Stomach (tissue), 9 donors: Measurements from ENCODE around the gene CARMIL1. TPM values are rescaled to one million over a fixed set of nuclear protein-coding genes. Genes with fewer than 3 reads are reported as not detected.
A peak's percentile ranks its signal among the peaks of the same experiment; 100 is the strongest.

Source experiments
- DNase-seq, 2 donors: peaks; one replicate each; pipeline versions ENCODE4 v3.0.0 to v3.0.0-alpha.2; 2013 to 2019
- H3K27ac ChIP-seq, 5 donors: fragments of 200-600 bp in 4 of 5; sonication (generic) in 4 of 5; one replicate each; pipeline ENCODE4 v1.5.1; 2013 to 2019; ENCODE audit warnings: mild to moderate bottlenecking in 1 of 5, moderate library complexity in 1 of 5
- H3K27me3 ChIP-seq, 3 donors: fragments of 200-600 bp; sonication (generic); one replicate each; pipeline ENCODE4 v1.5.1; 2017 to 2019; ENCODE audit warnings: mixed run types in 1 of 3
- H3K36me3 ChIP-seq, 4 donors: fragments of 200-600 bp; sonication (generic); 1 replicate in 3 of 4; 2 replicates in 1 of 4; pipeline ENCODE4 v1.5.1; 2016 to 2019
- H3K4me1 ChIP-seq, 4 donors: fragments of 200-600 bp; sonication (generic); one replicate each; pipeline ENCODE4 v1.5.1; 2016 to 2019
- H3K4me3 ChIP-seq, 4 donors: fragments of 200-600 bp; sonication (generic) in 3 of 4; one replicate each; pipeline ENCODE4 v1.5.1; 2016 to 2019; ENCODE audit warnings: mild to moderate bottlenecking in 1 of 4
- H3K9me3 ChIP-seq, 4 donors: fragments of 200-600 bp; sonication (generic); one replicate each; pipeline ENCODE4 v1.5.1; 2016 to 2019
- EP300 ChIP-seq: sonication (generic); formaldehyde crosslinking; IDR thresholded peaks from one replicate; pipeline ENCODE4 v1.6.1; 2017; ENCODE audit warnings: antibody characterized with exemption
- POLR2A ChIP-seq, 4 donors: fragments of 450-650 bp; IDR thresholded peaks; one replicate each; pipeline ENCODE4 v1.6.1; 2016; ENCODE audit warnings: antibody characterized with exemption in 4 of 4, control low read depth in 2 of 4, mild to moderate bottlenecking in 1 of 4, moderate library complexity in 1 of 4
- POLR2AphosphoS5 ChIP-seq, 3 donors: sonication (generic); formaldehyde crosslinking; IDR thresholded peaks; one replicate each; pipeline ENCODE4 v1.6.1; 2016; ENCODE audit warnings: antibody characterized with exemption in 3 of 3
- WGBS, 5 donors: extraction: QIAGEN DNeasy Blood & Tissue Kit in 3 of 5; methylation state at CpG; one replicate each; pipeline versions ENCODE4 v1.1.5 to v1.1.7; 2013 to 2018; 5-methylcytosine and 5-hydroxymethylcytosine counted together
- intact Hi-C: fragments of 100-400 bp; cut with DNase I; formaldehyde crosslinking; loops from one replicate; pipeline ENCODE4 v1.15.1; 2023; ENCODE audit warnings: low total_unique reads
- polyA plus RNA-seq, 3 donors: library from polyadenylated mRNA; stranded (reverse); fragments of 200-250 nt; gene quantifications; one replicate each; pipeline ENCODE4 v1.2.3, GENCODE V29; 2013
- total RNA-seq, 5 donors: library from RNA; depleted of rRNA; stranded (reverse); fragments of >200 nt; gene quantifications; one replicate each; pipeline versions ENCODE4 v1.1.0 to v1.2.3, GENCODE V29; 2014 to 2016
- TF ChIP-seq, protein P1 (sequence below), 7 experiments: fragments of 450-650 bp in 4 of 7; fragments of 200-600 bp in 3 of 7; sonication (generic) in 3 of 7; IDR thresholded peaks; one replicate each; pipeline ENCODE4 v1.5.1; 2016 to 2019; ENCODE audit warnings: antibody characterized with exemption in 7 of 7, control low read depth in 2 of 7, mild to moderate bottlenecking in 1 of 7
- donor health status: healthy with polysubstance abuse.
- donor health status: Bipolar disorder and iron deficiency.
- donor health status: healthy.

CARMIL1 gene
- total and polyA plus RNA-seq, 8 donors, result 10.5 to 42.7 (median 14.9) TPM

DNA sequence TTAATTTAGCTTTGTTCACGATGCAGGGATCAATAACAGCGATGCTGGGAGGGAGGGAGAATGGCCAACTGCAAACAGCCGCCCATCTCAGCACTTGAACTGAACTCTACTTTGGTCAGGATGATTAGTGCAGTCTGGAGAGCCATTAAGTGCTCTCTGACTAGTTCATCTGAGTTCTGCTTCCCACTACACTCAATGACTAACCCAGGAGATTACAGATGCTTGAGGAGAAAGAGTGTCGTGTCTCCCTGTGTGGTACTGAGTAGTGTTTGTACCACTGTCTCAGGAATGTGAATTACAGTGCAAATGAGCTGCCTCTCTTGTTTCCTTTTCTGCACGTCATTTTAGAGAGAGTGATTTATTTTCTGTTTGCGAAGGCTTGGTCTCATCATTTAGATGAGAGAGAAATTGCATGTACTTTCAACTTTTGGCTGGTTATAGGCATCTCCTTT, 23.5 kb downstream of the CARMIL1 start:
- no peaks in the 10 kb centered on the region for H3K9me3 ChIP-seq
- 35 to 48% (median 39%) methylated on average over 6 of the region's 6 CpGs for WGBS, 5 donors
- no peak for DNase-seq
- TF ChIP-seq, protein P1, sequence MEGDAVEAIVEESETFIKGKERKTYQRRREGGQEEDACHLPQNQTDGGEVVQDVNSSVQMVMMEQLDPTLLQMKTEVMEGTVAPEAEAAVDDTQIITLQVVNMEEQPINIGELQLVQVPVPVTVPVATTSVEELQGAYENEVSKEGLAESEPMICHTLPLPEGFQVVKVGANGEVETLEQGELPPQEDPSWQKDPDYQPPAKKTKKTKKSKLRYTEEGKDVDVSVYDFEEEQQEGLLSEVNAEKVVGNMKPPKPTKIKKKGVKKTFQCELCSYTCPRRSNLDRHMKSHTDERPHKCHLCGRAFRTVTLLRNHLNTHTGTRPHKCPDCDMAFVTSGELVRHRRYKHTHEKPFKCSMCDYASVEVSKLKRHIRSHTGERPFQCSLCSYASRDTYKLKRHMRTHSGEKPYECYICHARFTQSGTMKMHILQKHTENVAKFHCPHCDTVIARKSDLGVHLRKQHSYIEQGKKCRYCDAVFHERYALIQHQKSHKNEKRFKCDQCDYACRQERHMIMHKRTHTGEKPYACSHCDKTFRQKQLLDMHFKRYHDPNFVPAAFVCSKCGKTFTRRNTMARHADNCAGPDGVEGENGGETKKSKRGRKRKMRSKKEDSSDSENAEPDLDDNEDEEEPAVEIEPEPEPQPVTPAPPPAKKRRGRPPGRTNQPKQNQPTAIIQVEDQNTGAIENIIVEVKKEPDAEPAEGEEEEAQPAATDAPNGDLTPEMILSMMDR (IDR thresholded peaks at IDR 0.05), result no peak
- peak in 1 of 3 donors; percentile 3 for TF ChIP-seq POLR2AphosphoS5 (IDR thresholded peaks at IDR 0.05)
- no peak for TF ChIP-seq POLR2A (IDR thresholded peaks at IDR 0.05)
- H3K36me3 ChIP-seq, result no peaks in the 10 kb centered on the region
- peak overlapping the region in 3 of 5 donors; percentile 3 to 54 (median 54) for H3K27ac ChIP-seq
- H3K4me1 ChIP-seq, result peaks cover 17 to 60% (median 31%) of the 10 kb centered on the region in 4 donors
- intact Hi-C loops, result no loop called here
- no peak overlapping the region for H3K4me3 ChIP-seq
- H3K27me3 ChIP-seq, result no peaks in the 10 kb centered on the region

DNA sequence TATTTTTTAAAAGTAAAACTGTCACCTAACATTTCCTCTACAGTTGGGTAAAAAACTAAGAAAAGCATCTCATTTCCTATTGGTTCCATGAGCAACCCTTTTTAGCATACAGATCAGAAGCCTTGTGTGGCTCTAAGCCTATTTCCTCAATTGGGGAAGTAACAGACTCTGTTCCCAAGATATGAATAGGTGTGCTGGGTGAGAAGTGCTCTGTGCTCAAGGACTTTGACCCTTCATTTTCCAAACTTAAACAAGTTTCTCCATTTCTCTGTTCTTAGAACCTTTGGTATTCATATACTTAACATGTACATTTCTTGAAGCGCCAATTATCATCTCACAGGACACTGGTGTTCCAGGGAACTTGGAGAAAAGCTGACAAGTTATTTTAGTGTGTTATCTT, 24.1 kb downstream of the CARMIL1 start:
- no peaks in the 10 kb centered on the region for H3K27me3 ChIP-seq
- no peak overlapping the region for H3K4me3 ChIP-seq
- no peaks in the 10 kb centered on the region for H3K9me3 ChIP-seq
- intact Hi-C loops, result no loop called here
- H3K36me3 ChIP-seq, result no peaks in the 10 kb centered on the region
- H3K27ac ChIP-seq, result peak overlapping the region in 3 of 5 donors; percentile 3 to 54 (median 54)
- H3K4me1 ChIP-seq, result peaks cover 17 to 61% (median 31%) of the 10 kb centered on the region in 4 donors
- DNase-seq, result no peak
- no peak for TF ChIP-seq POLR2A (IDR thresholded peaks at IDR 0.05)
- TF ChIP-seq, protein P1 (IDR thresholded peaks at IDR 0.05), result no peak
- no peak for TF ChIP-seq POLR2AphosphoS5 (IDR thresholded peaks at IDR 0.05)
- no peak for TF ChIP-seq EP300
- 45 to 75% (median 56%) methylated on average over 1 of the region's 1 CpG for WGBS, 5 donors

GRCh38 chr6:25306379-25306778, 27.2 kb downstream of the CARMIL1 start:
- 92 to 100% (median 97%) methylated on average over 2 of the region's 2 CpGs for WGBS, 5 donors
- peaks cover 12 to 57% (median 26%) of the 10 kb centered on the region in 4 donors for H3K4me1 ChIP-seq
- H3K9me3 ChIP-seq, result no peaks in the 10 kb centered on the region
- TF ChIP-seq POLR2A (IDR thresholded peaks at IDR 0.05) (no peak), POLR2AphosphoS5 (IDR thresholded peaks at IDR 0.05) (no peak), EP300 (no peak)
- TF ChIP-seq, protein P1 (IDR thresholded peaks at IDR 0.05), result no peak
- H3K27ac ChIP-seq, result no peak overlapping the region
- no peak for DNase-seq
- no peaks in the 10 kb centered on the region for H3K27me3 ChIP-seq
- intact Hi-C loops, result no loop called here
- H3K36me3 ChIP-seq, result no peaks in the 10 kb centered on the region
- no peak overlapping the region for H3K4me3 ChIP-seq

DNA sequence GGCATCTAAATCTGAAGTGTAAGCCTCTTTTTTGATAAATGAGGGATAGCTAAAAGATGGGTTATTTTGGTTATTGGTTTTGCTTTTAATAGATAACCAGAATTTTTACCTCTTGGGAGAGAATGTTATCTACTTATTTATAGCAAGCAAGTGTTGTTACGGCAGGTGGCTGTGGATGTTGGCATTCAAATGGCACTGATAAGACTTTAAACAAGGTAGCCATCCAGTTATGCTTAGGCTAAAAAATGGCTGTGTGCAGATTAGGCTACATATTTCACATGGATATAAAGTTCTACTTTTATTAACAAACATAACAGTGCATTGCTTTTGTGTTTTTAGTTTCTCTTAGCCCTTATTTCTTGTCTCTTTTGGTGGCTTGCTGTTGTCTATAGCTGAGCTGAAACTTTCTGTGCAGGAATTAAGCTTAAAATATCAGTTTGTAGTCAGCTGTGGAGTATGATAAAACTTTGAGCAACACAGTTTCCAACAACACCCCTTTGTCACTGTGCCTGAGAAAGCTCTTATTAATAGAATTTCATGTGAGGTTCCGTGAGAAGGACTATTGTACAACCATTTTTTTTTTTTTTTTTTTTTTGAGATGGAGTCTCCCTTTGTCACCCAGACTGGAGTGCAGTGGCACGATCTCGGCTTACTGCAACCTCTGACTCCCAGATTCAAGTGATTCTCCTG, 28.8 kb downstream of the CARMIL1 start:
- Histone ChIP-seq H3K9me3 (no peaks in the 10 kb centered on the region), H3K27me3 (no peaks in the 10 kb centered on the region), H3K4me3 (no peak overlapping the region), H3K4me1 (peaks cover 12 to 57% (median 36%) of the 10 kb centered on the region in 4 donors), H3K36me3 (no peaks in the 10 kb centered on the region), H3K27ac (no peak overlapping the region)
- TF ChIP-seq EP300, result no peak
- TF ChIP-seq POLR2AphosphoS5 (IDR thresholded peaks at IDR 0.05), result no peak
- TF ChIP-seq, protein P1 (IDR thresholded peaks at IDR 0.05), result no peak
- DNase-seq, result no peak
- WGBS, 5 donors, result 54 to 79% (median 61%) methylated on average over 4 of the region's 4 CpGs
- intact Hi-C loops, result no loop called here
